ENCODE measurements around the gene FKBP15. TPM values are rescaled to one million over a fixed set of nuclear protein-coding genes. Genes with fewer than 3 reads are reported as not detected.

FKBP15 gene
- total RNA-seq, 5 donors from 2014 or later (not counting 1 experiment from before 2014, with no cell fraction given), result 22.2 to 31.8 (median 29.5) TPM

DNA sequence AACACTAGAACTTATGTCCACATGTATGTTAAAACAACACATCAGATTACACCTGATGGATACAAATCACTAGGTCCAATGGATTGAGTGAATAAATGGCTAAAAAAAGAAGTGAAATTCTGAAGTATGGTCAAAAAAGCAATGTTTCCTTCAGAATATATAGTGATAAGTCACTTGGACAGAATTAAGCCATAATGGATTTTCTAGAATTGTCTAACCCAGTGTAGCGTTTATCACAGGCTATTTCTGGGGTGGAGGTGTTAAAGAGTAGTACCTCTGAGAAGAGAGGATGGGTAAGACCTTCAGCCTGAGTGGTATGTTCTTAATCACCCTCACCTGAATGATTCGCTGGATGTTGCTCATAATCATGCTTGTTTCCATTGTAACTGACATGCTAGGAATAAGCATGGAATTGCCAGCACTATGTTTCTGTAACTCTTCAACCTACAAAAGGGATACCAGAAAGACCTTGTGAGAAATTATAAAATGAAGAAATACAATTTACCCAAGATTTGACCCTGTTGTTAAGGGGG lies 37.1 kb downstream of the FKBP15 start:
- H3K27ac Mint-ChIP-seq, result no peak overlapping the region

DNA sequence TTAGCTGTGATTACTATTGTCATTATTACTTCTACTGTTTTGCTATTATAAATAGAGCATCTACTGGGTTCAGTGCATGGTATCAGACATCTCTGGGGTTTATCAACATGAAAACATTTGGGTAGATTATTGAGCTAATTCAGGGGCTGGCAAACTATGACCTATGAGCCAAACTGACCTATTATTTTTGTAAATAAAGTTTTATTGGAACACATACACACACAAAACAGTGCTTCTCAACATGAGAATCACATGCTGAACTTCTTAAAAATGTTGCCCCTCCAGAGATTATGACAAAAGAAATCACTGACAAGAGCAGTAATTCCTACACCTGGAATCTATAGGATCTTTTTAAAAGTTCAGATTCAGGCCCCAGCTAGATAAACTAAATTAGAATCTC lies 39.9 kb downstream of the FKBP15 start:
- H3K27ac Mint-ChIP-seq, result no peak overlapping the region
- H3K27me3 Mint-ChIP-seq, result no peaks in the 10 kb centered on the region
- H3K9me3 ChIP-seq, result no peaks in the 10 kb centered on the region
- H3K36me3 ChIP-seq (ENCODE audit: control insufficient read depth in 2 of 2, extremely low read depth in 1 of 2, insufficient read depth in 1 of 2, low read length in 1 of 2), result peaks cover 8 to 92% of the 10 kb centered on the region in 2 donors
- H3K4me1 ChIP-seq (ENCODE audit: control insufficient read depth in 1 of 2, extremely low read depth in 1 of 2, insufficient read depth in 2 of 2, low read length in 2 of 2), result no peaks in the 10 kb centered on the region
- no peak for DNase-seq
- no peaks in the 10 kb centered on the region for H3K27me3 ChIP-seq (replicated peaks in 1 of 2; ENCODE audit: control insufficient read depth in 2 of 2, extremely low read depth in 1 of 2, insufficient read depth in 2 of 2, low read length in 1 of 2)
- ChIA-PET CTCF (interaction anchor here in 1 of 2 donors (0.5 kb wide), 1 partner anchor 63 kb away, joined by 5 read pairs; no protein-coding TSS in a partner anchor), POLR2A (interaction anchor here in 1 of 2 donors (0.5 kb wide), 1 partner anchor 31 kb away, joined by 3 read pairs; the partner anchor contains the start of gene SLC31A2)
- no peaks in the 10 kb centered on the region for H3K9me3 Mint-ChIP-seq
- H3K4me3 Mint-ChIP-seq, result no peak overlapping the region
- H3K4me1 Mint-ChIP-seq, result no peaks in the 10 kb centered on the region
- no peak for ATAC-seq (replicated peaks in 1 of 4)
- H3K27ac ChIP-seq (ENCODE audit: low read length), result no peak overlapping the region
- H3K4me3 ChIP-seq (ENCODE audit: control insufficient read depth in 1 of 2, extremely low read depth in 1 of 2, low read length in 1 of 2), result no peak overlapping the region
- H3K36me3 Mint-ChIP-seq, result peaks cover 86% of the 10 kb centered on the region

More for the DNA sequence above, 37.1 kb downstream of the FKBP15 start:
- ChIA-PET POLR2A (no interaction called here), CTCF (no interaction called here)
- Histone ChIP-seq H3K4me1 (ENCODE audit: control insufficient read depth in 1 of 2, extremely low read depth in 1 of 2, insufficient read depth in 2 of 2, low read length in 2 of 2) (no peaks in the 10 kb centered on the region), H3K4me3 (ENCODE audit: control insufficient read depth in 1 of 2, extremely low read depth in 1 of 2, low read length in 1 of 2) (no peak overlapping the region), H3K27ac (ENCODE audit: low read length) (no peak overlapping the region), H3K9me3 (no peaks in the 10 kb centered on the region), H3K36me3 (ENCODE audit: control insufficient read depth in 2 of 2, extremely low read depth in 1 of 2, insufficient read depth in 1 of 2, low read length in 1 of 2) (peaks cover 11 to 90% of the 10 kb centered on the region in 2 donors), H3K27me3 (replicated peaks in 1 of 2; ENCODE audit: control insufficient read depth in 2 of 2, extremely low read depth in 1 of 2, insufficient read depth in 2 of 2, low read length in 1 of 2) (no peaks in the 10 kb centered on the region)
- no CpG with 5 or more reads among the region's 2 CpGs for WGBS (ENCODE audit: insufficient coverage)
- Mint-ChIP-seq H3K27me3 (no peaks in the 10 kb centered on the region), H3K4me1 (peaks cover 0 to 2% (median 0%) of the 10 kb centered on the region in 3 donors), H3K4me3 (no peak overlapping the region), H3K36me3 (peaks cover 85% of the 10 kb centered on the region), H3K9me3 (no peaks in the 10 kb centered on the region)
- DNase-seq (no peak), ATAC-seq (replicated peaks in 1 of 4) (no peak)

DNA sequence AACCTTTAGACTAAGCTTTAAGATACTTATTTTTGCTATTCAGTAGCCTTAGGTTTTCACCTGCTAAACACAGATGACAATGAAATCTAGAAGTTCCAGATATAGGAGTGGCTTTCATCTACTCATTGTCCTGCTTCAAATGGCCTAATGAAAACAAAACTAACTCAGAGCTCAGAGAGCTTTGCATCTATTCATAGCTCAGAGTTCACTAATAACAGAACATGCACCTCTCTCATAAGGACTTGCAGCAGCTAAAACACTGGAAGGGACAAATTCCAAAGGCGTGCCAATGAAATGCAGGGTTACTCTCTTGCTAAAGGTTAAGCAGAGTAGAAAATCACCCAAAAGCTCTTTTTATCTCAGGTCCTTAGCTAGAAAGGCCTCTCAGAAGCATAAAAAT lies 41.2 kb downstream of the FKBP15 start:
- no peak overlapping the region for H3K27ac Mint-ChIP-seq
- POLR2A ChIA-PET, result no interaction called here
- H3K9me3 Mint-ChIP-seq, result no peaks in the 10 kb centered on the region
- H3K4me3 Mint-ChIP-seq, result no peak overlapping the region
- ATAC-seq (replicated peaks in 1 of 4) (no peak), DNase-seq (no peak)
- CTCF ChIA-PET, result interaction anchor here in 1 of 2 donors (0.7 kb wide), 1 partner anchor 471 kb away, joined by 3 read pairs; no protein-coding TSS in a partner anchor
- no peaks in the 10 kb centered on the region for H3K27me3 Mint-ChIP-seq
- WGBS (ENCODE audit: insufficient coverage), result no CpG with 5 or more reads among the region's 1 CpG
- Histone ChIP-seq H3K9me3 (no peaks in the 10 kb centered on the region), H3K4me1 (ENCODE audit: control insufficient read depth in 1 of 2, extremely low read depth in 1 of 2, insufficient read depth in 2 of 2, low read length in 2 of 2) (no peaks in the 10 kb centered on the region), H3K27me3 (replicated peaks in 1 of 2; ENCODE audit: control insufficient read depth in 2 of 2, extremely low read depth in 1 of 2, insufficient read depth in 2 of 2, low read length in 1 of 2) (no peaks in the 10 kb centered on the region), H3K27ac (ENCODE audit: low read length) (no peak overlapping the region), H3K4me3 (ENCODE audit: control insufficient read depth in 1 of 2, extremely low read depth in 1 of 2, low read length in 1 of 2) (no peak overlapping the region), H3K36me3 (ENCODE audit: control insufficient read depth in 2 of 2, extremely low read depth in 1 of 2, insufficient read depth in 1 of 2, low read length in 1 of 2) (peaks cover 8 to 90% of the 10 kb centered on the region in 2 donors)
- H3K4me1 Mint-ChIP-seq, result no peaks in the 10 kb centered on the region
- peaks cover 80% of the 10 kb centered on the region for H3K36me3 Mint-ChIP-seq

DNA sequence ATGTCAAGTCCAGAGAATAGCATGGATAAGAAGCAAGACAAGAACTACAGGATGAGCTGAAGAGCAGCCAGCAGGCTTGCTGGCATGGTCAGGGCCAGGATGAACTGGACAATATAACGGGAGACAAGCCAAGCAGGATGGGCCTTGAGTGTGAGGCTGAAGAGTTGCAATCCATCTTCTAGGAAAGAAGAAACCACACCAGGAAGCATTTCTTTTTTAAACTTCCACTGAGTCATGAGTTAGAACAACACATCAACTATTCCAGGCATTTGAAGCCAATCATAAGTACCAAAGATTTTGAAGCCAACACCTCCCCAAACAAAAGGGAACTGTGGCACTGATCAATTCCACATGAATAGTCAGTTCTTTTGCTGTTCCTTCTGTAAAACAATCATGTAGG lies 43.0 kb downstream of the FKBP15 start:
- no peak overlapping the region for H3K27ac ChIP-seq (ENCODE audit: low read length)
- peaks cover 76% of the 10 kb centered on the region for H3K36me3 Mint-ChIP-seq
- no peaks in the 10 kb centered on the region for H3K4me1 Mint-ChIP-seq
- H3K27ac Mint-ChIP-seq, result no peak overlapping the region
- H3K27me3 ChIP-seq (replicated peaks in 1 of 2; ENCODE audit: control insufficient read depth in 2 of 2, extremely low read depth in 1 of 2, insufficient read depth in 2 of 2, low read length in 1 of 2), result no peaks in the 10 kb centered on the region
- ChIA-PET CTCF (no interaction called here), POLR2A (no interaction called here)
- no peaks in the 10 kb centered on the region for H3K27me3 Mint-ChIP-seq
- no peak for ATAC-seq (replicated peaks in 1 of 4)
- no peak for DNase-seq
- H3K4me3 ChIP-seq (ENCODE audit: control insufficient read depth in 1 of 2, extremely low read depth in 1 of 2, low read length in 1 of 2), result no peak overlapping the region
- H3K9me3 ChIP-seq, result no peaks in the 10 kb centered on the region
- H3K4me3 Mint-ChIP-seq, result no peak overlapping the region
- 100% methylated on average over 1 of the region's 1 CpG for WGBS (ENCODE audit: insufficient coverage)
- peaks cover 3 to 89% of the 10 kb centered on the region in 2 donors for H3K36me3 ChIP-seq (ENCODE audit: control insufficient read depth in 2 of 2, extremely low read depth in 1 of 2, insufficient read depth in 1 of 2, low read length in 1 of 2)
- H3K4me1 ChIP-seq (ENCODE audit: control insufficient read depth in 1 of 2, extremely low read depth in 1 of 2, insufficient read depth in 2 of 2, low read length in 2 of 2), result no peaks in the 10 kb centered on the region
- H3K9me3 Mint-ChIP-seq, result no peaks in the 10 kb centered on the region

DNA sequence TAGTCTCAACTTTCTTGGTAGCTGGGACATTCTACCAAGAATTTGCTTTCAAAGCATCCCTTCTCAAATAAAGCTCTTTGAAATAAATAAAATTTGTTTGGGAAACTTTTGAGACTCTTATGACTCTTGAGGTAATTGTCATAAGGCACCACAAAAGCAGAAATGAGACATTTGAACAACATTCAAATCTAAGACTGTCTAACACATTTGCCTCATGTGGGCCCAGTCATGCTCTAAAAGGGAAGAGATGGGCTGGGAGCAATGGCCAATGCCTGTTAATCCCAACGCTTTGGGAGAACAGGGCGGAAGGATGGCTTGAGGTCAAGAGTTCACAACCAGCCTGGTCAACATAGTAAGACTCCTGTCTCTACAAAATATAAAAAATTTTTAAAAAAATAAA lies 43.8 kb downstream of the FKBP15 start:
- Mint-ChIP-seq H3K27ac (no peak overlapping the region), H3K4me3 (no peak overlapping the region), H3K27me3 (no peaks in the 10 kb centered on the region), H3K36me3 (peaks cover 76% of the 10 kb centered on the region), H3K4me1 (no peaks in the 10 kb centered on the region), H3K9me3 (peaks cover 0 to 8% (median 7%) of the 10 kb centered on the region in 3 donors)
- Histone ChIP-seq H3K4me3 (ENCODE audit: control insufficient read depth in 1 of 2, extremely low read depth in 1 of 2, low read length in 1 of 2) (no peak overlapping the region), H3K27me3 (replicated peaks in 1 of 2; ENCODE audit: control insufficient read depth in 2 of 2, extremely low read depth in 1 of 2, insufficient read depth in 2 of 2, low read length in 1 of 2) (no peaks in the 10 kb centered on the region), H3K9me3 (no peaks in the 10 kb centered on the region), H3K4me1 (ENCODE audit: control insufficient read depth in 1 of 2, extremely low read depth in 1 of 2, insufficient read depth in 2 of 2, low read length in 2 of 2) (no peaks in the 10 kb centered on the region), H3K27ac (ENCODE audit: low read length) (no peak overlapping the region), H3K36me3 (ENCODE audit: control insufficient read depth in 2 of 2, extremely low read depth in 1 of 2, insufficient read depth in 1 of 2, low read length in 1 of 2) (peaks cover 8 to 89% of the 10 kb centered on the region in 2 donors)
- DNase-seq, result no peak
- ATAC-seq (replicated peaks in 1 of 4), result no peak
- ChIA-PET CTCF (no interaction called here), POLR2A (no interaction called here)
- no CpG with 5 or more reads among the region's 2 CpGs for WGBS (ENCODE audit: insufficient coverage)

DNA sequence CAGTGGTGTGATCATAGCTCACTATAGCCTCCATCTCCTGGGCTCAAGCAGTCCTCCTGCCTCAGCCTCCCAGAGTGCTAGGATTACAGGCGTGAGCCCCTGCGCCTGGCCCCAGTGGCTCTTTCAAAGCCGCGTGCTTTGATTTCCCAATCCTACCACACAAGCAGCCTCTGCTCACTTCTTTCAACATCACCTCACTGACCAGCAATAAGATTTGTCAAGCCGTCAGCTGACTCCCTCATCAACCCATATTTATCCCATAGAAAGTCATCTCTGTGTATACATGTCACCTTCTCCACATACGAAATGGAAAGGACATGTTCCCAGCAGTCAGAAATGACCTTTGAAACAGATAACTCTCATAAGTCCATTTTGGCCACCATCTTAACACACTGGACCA lies 44.3 kb downstream of the FKBP15 start:
- POLR2A ChIA-PET, result no interaction called here

More for the DNA sequence above, 44.3 kb downstream of the FKBP15 start:
- H3K9me3 Mint-ChIP-seq, result peaks cover 0 to 9% (median 7%) of the 10 kb centered on the region in 3 donors
- CTCF ChIA-PET, result interaction anchor here in 1 of 2 donors (0.8 kb wide), 1 partner anchor 30 kb away, joined by 3 read pairs; no protein-coding TSS in a partner anchor
- Histone ChIP-seq H3K27ac (ENCODE audit: low read length) (no peak overlapping the region), H3K4me3 (ENCODE audit: control insufficient read depth in 1 of 2, extremely low read depth in 1 of 2, low read length in 1 of 2) (no peak overlapping the region), H3K27me3 (replicated peaks in 1 of 2; ENCODE audit: control insufficient read depth in 2 of 2, extremely low read depth in 1 of 2, insufficient read depth in 2 of 2, low read length in 1 of 2) (no peaks in the 10 kb centered on the region), H3K9me3 (no peaks in the 10 kb centered on the region), H3K36me3 (ENCODE audit: control insufficient read depth in 2 of 2, extremely low read depth in 1 of 2, insufficient read depth in 1 of 2, low read length in 1 of 2) (peaks cover 8 to 86% of the 10 kb centered on the region in 2 donors), H3K4me1 (ENCODE audit: control insufficient read depth in 1 of 2, extremely low read depth in 1 of 2, insufficient read depth in 2 of 2, low read length in 2 of 2) (no peaks in the 10 kb centered on the region)
- no peak for ATAC-seq (replicated peaks in 1 of 4)
- 100% methylated on average over 6 of the region's 6 CpGs for WGBS (ENCODE audit: insufficient coverage)
- no peaks in the 10 kb centered on the region for H3K4me1 Mint-ChIP-seq
- peaks cover 76% of the 10 kb centered on the region for H3K36me3 Mint-ChIP-seq
- no peak overlapping the region for H3K4me3 Mint-ChIP-seq
- no peaks in the 10 kb centered on the region for H3K27me3 Mint-ChIP-seq
- no peak overlapping the region for H3K27ac Mint-ChIP-seq
- DNase-seq, result no peak

All from T-cell (primary cell).